ENCODE data around the gene DGKB. TPM values are rescaled to one million over a fixed set of nuclear protein-coding genes. Genes with fewer than 3 reads are reported as not detected.

The DGKB gene
- total RNA-seq, 4 donors from 2014 or later: 4.4 to 33.1 (median 9.3) TPM

DNA sequence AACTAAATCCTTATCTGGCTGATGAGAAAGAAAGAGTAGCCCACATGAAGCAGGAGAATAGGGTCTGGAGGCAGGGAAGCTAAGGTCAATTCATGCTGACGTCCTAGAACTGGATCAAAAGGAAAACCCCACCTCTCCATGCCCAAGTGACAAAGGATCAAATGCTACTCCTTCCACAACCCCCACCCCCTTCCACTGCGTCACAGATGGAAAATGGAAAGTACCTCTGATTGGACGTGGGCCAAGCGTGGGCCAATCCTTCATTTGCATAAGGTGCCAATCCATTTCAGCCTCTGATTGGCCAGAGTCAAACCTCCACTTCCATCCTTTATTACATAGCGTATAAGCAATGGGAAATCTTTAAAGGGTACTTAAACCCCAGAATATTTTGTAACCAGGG, 481.8 kb downstream of the DGKB start:
- DNase-seq: no peak
- H3K4me1 ChIP-seq: no peaks in the 10 kb centered on the region
- no peaks in the 10 kb centered on the region for H3K27me3 ChIP-seq
- TF ChIP-seq, protein P1, sequence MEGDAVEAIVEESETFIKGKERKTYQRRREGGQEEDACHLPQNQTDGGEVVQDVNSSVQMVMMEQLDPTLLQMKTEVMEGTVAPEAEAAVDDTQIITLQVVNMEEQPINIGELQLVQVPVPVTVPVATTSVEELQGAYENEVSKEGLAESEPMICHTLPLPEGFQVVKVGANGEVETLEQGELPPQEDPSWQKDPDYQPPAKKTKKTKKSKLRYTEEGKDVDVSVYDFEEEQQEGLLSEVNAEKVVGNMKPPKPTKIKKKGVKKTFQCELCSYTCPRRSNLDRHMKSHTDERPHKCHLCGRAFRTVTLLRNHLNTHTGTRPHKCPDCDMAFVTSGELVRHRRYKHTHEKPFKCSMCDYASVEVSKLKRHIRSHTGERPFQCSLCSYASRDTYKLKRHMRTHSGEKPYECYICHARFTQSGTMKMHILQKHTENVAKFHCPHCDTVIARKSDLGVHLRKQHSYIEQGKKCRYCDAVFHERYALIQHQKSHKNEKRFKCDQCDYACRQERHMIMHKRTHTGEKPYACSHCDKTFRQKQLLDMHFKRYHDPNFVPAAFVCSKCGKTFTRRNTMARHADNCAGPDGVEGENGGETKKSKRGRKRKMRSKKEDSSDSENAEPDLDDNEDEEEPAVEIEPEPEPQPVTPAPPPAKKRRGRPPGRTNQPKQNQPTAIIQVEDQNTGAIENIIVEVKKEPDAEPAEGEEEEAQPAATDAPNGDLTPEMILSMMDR (IDR thresholded peaks at IDR 0.05): no peak
- no peak for TF ChIP-seq POLR2A (IDR thresholded peaks at IDR 0.05)
- no peaks in the 10 kb centered on the region for H3K9me3 ChIP-seq
- H3K36me3 ChIP-seq: no peaks in the 10 kb centered on the region
- intact Hi-C loops (cut with DNase I; ENCODE audit: low total_unique reads): no loop called here
- H3K27ac ChIP-seq: no peak overlapping the region
- no peak overlapping the region for H3K4me3 ChIP-seq

DNA sequence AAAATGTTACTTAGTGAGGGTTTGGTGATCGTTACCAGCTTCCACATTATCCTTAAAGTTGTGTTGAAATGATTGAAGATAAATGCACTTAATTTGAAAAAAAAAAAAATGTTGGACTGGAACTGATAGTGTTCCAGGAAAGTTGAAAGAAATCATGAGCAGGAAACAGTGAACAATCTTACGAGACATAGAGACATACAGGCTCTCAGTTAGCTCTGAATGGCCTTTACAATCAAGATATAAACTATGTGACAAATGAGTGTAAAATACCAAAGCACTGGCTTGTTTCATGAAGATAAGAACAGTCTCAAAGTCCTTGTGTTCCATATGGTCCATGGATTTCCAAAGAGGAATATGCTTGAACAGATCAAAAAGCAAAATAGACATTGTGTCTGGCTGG, 483.0 kb downstream of the DGKB start:
- Histone ChIP-seq H3K36me3 (no peaks in the 10 kb centered on the region), H3K9me3 (no peaks in the 10 kb centered on the region), H3K4me3 (no peak overlapping the region), H3K27ac (no peak overlapping the region), H3K27me3 (no peaks in the 10 kb centered on the region), H3K4me1 (no peaks in the 10 kb centered on the region)
- intact Hi-C loops (cut with DNase I; ENCODE audit: low total_unique reads): no loop called here
- no peak for TF ChIP-seq POLR2A (IDR thresholded peaks at IDR 0.05)
- TF ChIP-seq, protein P1 (IDR thresholded peaks at IDR 0.05): no peak
- no peak for DNase-seq

DNA sequence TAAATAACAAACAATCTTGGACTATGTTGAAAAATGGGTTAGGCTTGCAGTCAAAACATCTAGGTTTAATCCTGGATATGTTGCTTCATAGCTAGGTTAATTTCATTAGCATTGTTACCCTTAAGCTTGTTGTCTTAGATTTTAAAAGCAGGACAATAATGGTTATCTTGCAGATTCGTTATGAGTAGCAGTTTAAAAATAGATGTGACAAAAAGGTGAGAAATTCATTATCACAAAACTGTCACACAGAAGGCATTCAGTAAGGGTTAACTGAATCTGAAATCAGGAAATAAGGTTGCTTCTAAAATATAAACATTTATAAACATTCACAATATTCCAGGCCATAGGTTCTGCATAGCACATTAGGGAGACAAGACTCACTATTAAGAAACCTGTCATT, 483.9 kb downstream of the DGKB start:
- DNase-seq: no peak
- no peak overlapping the region for H3K4me3 ChIP-seq
- H3K27me3 ChIP-seq: no peaks in the 10 kb centered on the region
- no peaks in the 10 kb centered on the region for H3K36me3 ChIP-seq
- intact Hi-C loops (cut with DNase I; ENCODE audit: low total_unique reads): no loop called here
- H3K4me1 ChIP-seq: no peaks in the 10 kb centered on the region
- H3K9me3 ChIP-seq: no peaks in the 10 kb centered on the region
- TF ChIP-seq POLR2A (IDR thresholded peaks at IDR 0.05): no peak
- TF ChIP-seq, protein P1 (IDR thresholded peaks at IDR 0.05): no peak
- no peak overlapping the region for H3K27ac ChIP-seq

DNA sequence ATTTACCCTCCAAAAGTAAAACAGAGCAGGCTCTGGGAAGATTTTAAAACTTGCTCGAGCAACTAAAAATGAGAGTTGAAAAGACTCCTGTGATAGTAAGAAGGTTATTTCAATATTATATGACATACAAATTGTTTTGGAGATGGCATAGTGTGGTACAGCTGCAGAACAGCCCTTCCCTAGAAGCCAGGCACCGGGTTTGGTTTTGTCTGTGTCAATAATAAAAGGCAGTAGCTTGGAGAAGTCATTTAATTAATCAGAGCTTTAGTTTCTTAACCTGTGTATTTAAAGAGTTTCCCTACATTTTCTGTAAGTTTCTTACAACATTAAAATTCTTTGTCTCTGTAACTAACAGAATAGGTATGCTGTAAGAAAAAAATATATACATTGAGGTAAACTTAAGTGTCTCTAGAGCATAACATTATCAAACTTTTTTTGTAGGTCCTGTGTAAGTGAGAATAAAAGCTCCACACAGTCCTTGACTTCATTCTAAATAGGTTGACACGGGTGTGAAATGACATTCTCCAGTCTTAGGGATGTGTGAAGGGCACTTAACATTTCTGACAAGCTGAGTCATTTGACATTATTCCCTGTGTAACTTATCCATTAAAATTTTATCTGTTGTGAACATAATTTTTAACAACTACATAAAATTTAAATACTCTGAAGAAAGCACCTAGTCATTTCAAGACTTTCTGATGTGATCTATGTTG, 488.1 kb downstream of the DGKB start:
- Histone ChIP-seq H3K9me3 (no peaks in the 10 kb centered on the region), H3K27ac (no peak overlapping the region), H3K4me1 (no peaks in the 10 kb centered on the region), H3K36me3 (no peaks in the 10 kb centered on the region), H3K27me3 (no peaks in the 10 kb centered on the region), H3K4me3 (no peak overlapping the region)
- TF ChIP-seq, protein P1 (IDR thresholded peaks at IDR 0.05): no peak
- no peak for TF ChIP-seq POLR2A (IDR thresholded peaks at IDR 0.05)
- DNase-seq: no peak
- intact Hi-C loops (cut with DNase I; ENCODE audit: low total_unique reads): no loop called here

DNA sequence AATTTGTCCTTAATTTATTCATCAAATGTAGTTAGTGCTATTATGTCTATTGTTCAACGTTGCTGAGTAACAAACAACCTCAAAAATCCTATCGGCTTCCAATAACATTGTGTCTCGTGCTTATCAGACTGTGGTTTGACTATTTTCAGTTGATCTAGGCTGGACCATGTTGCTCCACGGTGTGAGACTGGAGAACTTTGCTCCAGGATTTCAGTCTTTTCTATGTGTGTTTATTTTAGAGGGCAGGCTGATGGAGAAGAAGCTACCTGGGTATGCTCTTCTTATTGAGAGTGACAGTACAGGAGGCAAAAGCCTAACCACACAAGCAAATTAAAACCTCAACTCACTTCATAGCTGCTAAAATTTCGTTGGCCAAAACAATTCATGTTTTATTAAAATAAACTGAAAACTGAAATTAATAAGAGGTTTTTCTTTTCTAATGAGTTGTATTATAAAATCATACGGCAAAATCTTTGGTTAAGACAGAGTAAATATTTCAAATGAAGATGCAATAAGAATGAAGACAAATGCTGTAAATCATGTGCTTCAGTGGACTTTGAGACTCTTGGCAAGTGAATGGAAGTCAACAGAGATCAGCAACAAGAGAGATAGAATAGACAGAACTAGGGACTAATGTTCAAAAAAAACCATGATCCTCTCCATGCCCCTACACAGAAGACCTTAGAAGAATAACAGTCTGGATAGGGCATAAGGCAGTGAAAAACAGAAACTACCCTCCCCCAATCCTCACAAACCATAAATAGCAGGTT, 495.1 kb downstream of the DGKB start:
- H3K9me3 ChIP-seq: no peaks in the 10 kb centered on the region
- no peaks in the 10 kb centered on the region for H3K36me3 ChIP-seq
- intact Hi-C loops (cut with DNase I; ENCODE audit: low total_unique reads): no loop called here
- TF ChIP-seq, protein P1 (IDR thresholded peaks at IDR 0.05): no peak
- TF ChIP-seq POLR2A (IDR thresholded peaks at IDR 0.05): no peak
- H3K4me3 ChIP-seq: no peak overlapping the region
- H3K4me1 ChIP-seq: no peaks in the 10 kb centered on the region
- H3K27ac ChIP-seq: no peak overlapping the region
- H3K27me3 ChIP-seq: no peaks in the 10 kb centered on the region
- DNase-seq: no peak
